ENCODE data around the gene TRPM7. TPM values are rescaled to one million over a fixed set of nuclear protein-coding genes. Genes with fewer than 3 reads are reported as not detected.

The TRPM7 gene
- total and polyA plus RNA-seq, 12 donors = 6.7 to 42.4 (median 28.1) TPM

GRCh38 chr15:50531766-50532165 is 154.8 kb downstream of the TRPM7 start:
- H3K4me1 ChIP-seq = no peaks in the 10 kb centered on the region
- H3K27me3 ChIP-seq = no peaks in the 10 kb centered on the region
- intact Hi-C loops (cut with DNase I) = no loop called here
- H3K4me3 ChIP-seq = no peak overlapping the region
- ATAC-seq (no peak), DNase-seq (no peak)
- no peak for TF ChIP-seq CTCF (IDR thresholded peaks at IDR 0.05)
- H3K9me3 ChIP-seq = peaks cover 0 to 3% (median 0%) of the 10 kb centered on the region in 11 donors
- no peak overlapping the region for H3K27ac ChIP-seq
- no peaks in the 10 kb centered on the region for H3K36me3 ChIP-seq
- WGBS, 2 donors = 57 to 62% methylated on average over 4 of the region's 4 CpGs

- no peak for TF ChIP-seq CTCF (IDR thresholded peaks at IDR 0.05)
- no peak for ATAC-seq
Measured at GRCh38 chr15:50531163-50531562, 155.4 kb downstream of the TRPM7 start.

GRCh38 chr15:50523851-50524251 is 162.7 kb downstream of the TRPM7 start:
- TF ChIP-seq CTCF (IDR thresholded peaks at IDR 0.05) = no peak
- no peaks in the 10 kb centered on the region for H3K36me3 ChIP-seq
- H3K4me1 ChIP-seq = peaks cover 0 to 5% (median 0%) of the 10 kb centered on the region in 9 donors
- no peaks in the 10 kb centered on the region for H3K27me3 ChIP-seq
- peaks cover 0 to 2% (median 0%) of the 10 kb centered on the region in 11 donors for H3K9me3 ChIP-seq
- ATAC-seq (no peak), DNase-seq (no peak)
- no peak overlapping the region for H3K27ac ChIP-seq
- WGBS, 2 donors = 75 to 80% methylated on average over 5 of the region's 5 CpGs
- intact Hi-C loops (cut with DNase I) = no loop called here
- no peak overlapping the region for H3K4me3 ChIP-seq

More at GRCh38 chr15:50531163-50531562, 155.4 kb downstream of the TRPM7 start:
- H3K9me3 ChIP-seq = peaks cover 0 to 3% (median 0%) of the 10 kb centered on the region in 11 donors
- WGBS, 2 donors = 89 to 92% methylated on average over 4 of the region's 4 CpGs
- DNase-seq = no peak
- no peak overlapping the region for H3K4me3 ChIP-seq
- H3K27ac ChIP-seq = no peak overlapping the region
- H3K27me3 ChIP-seq = no peaks in the 10 kb centered on the region
- intact Hi-C loops (cut with DNase I) = no loop called here
- no peaks in the 10 kb centered on the region for H3K36me3 ChIP-seq
- H3K4me1 ChIP-seq = no peaks in the 10 kb centered on the region

- Histone ChIP-seq H3K9me3 (peaks cover 0 to 22% (median 2%) of the 10 kb centered on the region in 11 donors), H3K4me1 (peaks cover 0 to 5% (median 0%) of the 10 kb centered on the region in 9 donors), H3K4me3 (no peak overlapping the region), H3K27me3 (no peaks in the 10 kb centered on the region), H3K27ac (no peak overlapping the region), H3K36me3 (no peaks in the 10 kb centered on the region)
- ATAC-seq (no peak), DNase-seq (no peak)
- intact Hi-C loops (cut with DNase I) = no loop called here
- TF ChIP-seq CTCF (IDR thresholded peaks at IDR 0.05) = no peak
- WGBS, 2 donors = 59 to 68% methylated on average over 7 of the region's 7 CpGs
Measured at GRCh38 chr15:50519740-50520425, 166.7 kb downstream of the TRPM7 start.

All from heart right ventricle (tissue), 16 donors.